Activated CD4-positive, CD25-positive, alpha-beta regulatory T cell treated with anti-CD3 and anti-CD28 coated beads, Interleukin-2, amount 50 U/mL, for 24 hours (primary cell): ENCODE results near the gene GALNT2.

Source experiments
- ATAC-seq, 2 donors: fragments of 150-1000 bp; cut with Tn5 transposase; one replicate each; pipeline ENCODE4 v1.10.0; 2021; ENCODE audit warnings: mild to moderate bottlenecking in 1 of 2, moderate library complexity in 1 of 2

The GALNT2 gene

DNA sequence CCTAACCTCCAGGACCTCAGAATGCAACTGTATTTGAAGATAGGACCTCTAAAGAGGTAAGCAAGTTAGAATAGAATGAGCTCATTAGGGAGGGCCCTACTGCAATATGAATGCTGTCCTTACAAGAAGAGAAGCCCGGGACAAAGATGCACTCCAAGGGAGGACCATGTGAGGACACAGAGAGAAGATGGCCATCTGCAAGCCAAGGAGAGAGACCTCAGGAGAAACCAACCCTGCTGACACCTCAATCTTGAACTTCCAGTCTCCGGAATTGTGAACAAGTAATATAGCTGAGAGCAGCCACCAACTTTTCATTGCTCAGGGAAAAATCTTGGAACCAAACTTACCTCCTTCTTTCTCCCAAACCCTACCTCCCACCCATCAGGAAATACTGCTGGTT, 15.0 kb upstream of the GALNT2 start:
- no peak for ATAC-seq

DNA sequence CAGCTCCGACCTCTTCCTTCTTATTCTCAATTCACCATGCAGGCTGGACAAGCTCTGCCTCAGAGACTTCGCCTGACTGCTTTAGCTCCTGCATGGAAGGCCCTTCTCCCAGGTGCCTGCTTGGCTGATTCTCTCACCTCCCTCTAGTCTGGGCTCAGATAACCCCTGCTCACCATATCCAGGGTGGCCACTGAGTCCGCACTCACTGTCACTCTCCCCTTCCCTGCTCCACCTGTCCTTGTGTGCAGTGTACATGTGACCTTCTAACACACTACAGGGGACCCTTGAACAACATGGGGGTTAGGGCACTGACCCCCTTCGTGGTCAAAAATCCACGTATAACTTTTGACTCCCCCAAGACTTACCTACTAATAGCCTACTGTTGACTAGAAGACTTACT, 14.4 kb upstream of the GALNT2 start:
- no peak for ATAC-seq

DNA sequence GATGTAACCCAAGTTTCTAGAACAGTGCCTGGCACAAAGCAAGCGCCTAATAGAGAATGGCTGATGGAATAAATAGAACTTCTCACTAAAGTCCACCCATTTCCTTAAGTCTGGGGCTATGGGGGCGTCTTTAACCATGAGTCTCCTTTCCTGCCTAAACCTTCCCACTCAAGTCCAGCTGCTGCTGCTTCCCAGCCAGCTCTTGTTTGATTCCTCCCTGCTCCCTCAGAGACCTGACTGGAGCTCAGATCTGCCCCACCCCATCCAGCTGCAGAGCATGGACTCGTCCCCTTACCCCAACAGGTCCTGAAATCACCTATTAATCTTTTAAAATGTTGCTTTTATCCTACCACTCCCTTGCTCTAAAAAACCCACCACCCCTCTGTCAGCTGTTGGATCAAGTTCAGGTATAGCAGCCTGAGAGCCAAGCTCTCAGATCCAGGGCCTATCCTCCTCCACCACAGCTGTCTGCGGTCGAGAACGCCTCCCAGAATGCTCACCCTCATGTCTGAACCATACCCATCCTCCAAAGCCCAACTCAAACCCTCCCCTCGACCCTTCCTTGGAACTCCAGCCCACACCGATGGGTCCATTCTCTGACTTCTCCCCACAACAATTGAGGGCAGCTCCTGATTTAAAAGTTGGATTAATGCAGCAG, 12.8 kb upstream of the GALNT2 start:
- no peak for ATAC-seq

DNA sequence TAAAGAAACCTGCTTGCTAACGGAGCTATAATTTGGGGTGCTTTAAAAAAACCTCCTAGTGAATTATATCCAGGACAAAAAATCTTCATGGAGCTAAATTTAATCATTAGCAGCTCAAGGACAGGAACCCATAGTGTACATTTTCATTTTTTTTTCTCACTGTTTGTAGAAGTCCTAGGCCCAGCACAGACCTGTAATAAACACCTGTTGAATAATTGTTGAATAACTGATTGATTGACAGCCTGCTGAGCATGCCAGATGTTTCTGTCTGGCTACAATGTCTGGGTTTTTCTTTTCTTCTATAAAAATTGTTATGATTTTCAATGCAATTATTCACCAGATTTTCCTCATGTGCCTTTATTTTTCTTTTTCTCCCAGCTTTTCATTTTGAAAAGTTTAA, 10.9 kb upstream of the GALNT2 start:
- ATAC-seq, result no peak

DNA sequence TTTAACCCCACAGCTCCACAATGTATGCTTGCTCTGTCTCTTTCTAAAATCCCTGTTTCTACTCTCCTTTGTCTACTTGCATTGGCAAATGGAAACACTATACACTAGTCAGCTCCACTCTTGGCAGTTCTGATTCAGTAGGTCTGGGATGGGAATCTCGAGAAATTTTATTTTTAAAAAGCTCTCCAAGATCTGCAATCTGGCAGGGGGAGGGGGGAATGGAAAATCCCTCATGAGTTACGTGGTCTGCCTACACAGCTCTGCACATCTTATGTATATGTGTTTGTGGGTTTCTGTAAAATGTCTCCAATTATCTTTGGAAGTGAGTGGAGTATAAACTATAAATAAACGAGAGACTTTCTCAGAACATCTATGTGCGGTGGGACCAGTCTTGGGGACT, 9.9 kb upstream of the GALNT2 start:
- no peak for ATAC-seq

DNA sequence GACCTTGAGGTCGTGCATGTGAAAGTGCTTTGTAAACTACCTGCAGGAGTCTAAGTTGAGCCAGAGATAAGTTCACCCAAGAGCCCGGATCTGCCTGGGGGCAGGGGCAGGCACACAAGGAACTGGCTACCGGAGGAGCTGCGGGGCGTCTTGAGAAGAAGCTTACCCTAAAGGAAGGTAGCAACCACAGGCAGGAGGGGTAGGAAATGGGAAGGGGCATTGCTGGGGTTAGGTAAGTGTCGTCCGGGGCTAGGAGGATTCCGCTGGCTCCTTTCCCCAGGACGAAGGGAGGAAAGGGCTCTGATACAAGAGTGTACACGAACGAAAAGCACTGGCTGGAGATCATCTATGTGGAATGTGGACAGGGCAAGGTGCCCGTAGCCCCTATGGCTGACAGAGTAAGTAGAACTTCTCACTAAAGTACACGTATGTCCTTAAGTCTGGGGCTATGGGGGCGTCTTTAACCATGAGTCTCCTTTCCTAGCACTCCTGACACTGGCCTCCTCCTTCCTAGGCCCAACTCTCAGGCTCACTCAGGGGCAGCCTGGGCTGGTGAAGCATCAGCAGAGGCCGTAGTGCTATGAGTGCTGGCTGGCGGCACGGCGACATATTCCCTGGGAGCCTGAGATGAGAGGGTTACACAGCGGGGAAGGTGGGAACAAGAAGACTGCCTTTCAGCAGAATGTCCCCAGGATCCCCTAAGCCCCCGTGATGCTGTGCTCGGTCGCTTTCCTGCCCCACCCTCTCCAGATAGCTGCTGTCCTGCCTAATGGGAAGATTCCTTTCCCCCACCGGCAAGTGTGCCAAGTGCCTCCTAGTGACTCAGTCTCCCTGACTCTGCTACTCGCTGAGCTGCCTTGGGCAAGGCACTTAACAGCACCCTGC, 9.1 kb upstream of the GALNT2 start:
- no peak for ATAC-seq

DNA sequence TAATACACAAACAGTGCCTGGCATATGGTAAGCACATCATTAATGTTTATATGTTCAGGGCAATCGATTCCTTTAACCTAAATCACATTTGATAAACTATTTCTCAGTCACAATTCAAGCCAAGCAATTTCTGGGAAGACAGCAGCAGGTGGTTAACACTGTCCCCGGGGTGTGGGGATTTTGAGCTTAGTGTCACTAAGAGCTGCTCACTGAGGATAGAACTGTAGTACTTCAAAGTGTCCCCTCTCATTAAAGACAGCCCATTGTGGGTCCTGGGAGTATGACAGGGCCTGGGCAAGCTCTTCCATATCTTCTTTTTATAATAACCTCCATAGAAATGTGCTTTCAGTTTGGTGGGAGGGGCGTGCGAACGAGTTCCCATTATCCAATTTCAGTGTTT, 8.4 kb upstream of the GALNT2 start:
- no peak for ATAC-seq

DNA sequence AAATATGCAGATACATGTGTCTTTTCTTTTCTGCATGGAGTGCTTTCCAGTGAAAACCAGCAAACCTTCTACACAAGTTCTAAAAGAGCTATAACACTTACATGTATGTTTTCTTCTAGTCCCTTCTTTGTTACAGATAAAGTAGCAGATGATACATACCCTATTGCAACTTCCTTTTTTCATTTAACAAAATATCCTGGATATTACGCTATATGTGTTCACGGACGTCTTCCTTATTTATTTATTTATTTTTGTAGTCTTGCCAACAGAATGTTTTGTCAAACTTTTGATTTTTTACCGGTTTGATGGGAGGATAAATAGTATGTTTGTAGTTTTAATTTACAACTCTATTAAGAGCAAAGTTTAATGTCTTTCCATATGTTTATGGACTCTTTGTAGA, 5.2 kb upstream of the GALNT2 start:
- ATAC-seq, result no peak

DNA sequence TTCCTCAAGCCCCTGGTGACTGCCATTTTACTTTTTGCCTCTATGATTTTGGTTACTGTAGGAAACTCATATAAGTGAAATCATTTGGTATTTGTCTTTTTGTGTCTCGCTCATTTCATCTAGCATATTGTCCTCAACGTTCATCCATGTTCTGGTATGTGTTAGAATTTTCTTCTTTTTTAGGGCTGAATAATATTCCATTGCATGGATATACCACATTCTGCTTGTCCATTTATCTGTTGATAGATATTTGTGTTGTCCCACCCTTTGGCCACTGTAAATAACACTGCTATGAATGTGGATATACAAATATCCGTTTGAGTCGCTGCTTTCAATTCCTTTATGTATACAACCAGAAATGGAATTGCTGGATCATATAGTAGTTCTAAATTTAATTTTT, 4.5 kb upstream of the GALNT2 start:
- no peak for ATAC-seq

DNA sequence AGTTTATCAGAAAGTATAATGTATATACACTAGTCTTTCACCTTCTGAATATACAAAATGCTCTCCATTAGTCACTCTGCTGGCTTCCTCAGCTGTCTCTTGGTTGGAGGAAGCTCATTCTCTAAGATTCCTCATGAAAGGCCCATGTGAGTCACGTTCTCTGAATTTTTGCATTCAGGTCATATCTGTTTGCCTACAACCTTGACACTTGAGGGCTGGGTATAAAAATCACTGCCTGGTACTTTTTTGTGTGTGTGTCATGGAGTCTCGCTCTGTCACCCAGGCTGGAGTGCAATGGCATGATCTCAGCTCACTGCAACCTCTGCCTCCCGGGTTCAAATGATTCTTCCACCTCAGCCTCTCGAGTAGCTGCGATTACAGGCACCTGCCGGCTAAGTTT, 2.8 kb upstream of the GALNT2 start:
- no peak for ATAC-seq

DNA sequence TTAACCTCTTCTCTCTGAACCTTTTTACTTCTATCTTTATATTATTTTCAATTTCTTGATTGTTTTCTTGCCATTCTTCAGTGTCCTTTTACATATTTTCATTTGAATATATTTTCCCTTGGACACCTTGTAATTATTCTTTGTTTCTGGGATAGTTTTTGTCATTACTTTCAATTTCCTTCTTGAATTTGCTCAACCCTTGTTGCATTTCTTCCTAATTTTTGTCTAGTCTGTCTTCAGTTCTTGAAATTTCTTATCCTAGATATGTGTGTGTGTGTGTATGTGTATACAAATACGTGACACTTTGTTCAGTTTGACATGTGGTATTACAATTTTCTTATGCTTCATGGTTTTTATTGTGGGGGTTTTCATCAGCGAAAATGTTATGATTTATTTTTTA, 1.9 kb upstream of the GALNT2 start:
- no peak for ATAC-seq

DNA sequence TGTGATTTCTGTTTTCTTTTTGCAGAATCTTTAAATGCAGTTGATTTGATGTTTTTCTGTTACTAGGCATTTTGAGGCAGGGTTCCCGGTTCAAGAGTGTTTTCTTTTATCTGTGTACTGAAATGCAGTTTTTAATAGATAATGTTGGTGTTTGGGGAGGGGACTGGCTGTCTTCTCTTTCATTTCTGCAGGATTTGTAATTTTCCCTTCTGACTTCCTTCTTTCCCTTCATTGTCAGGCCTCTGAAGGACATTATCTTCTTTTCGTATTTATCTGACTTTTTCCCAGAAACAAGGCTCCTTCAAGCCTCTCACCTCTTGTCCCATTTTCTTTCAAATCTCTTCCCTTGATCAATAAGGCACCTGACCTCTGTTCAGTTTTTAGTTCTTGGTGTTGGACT, 1.5 kb upstream of the GALNT2 start:
- ATAC-seq, result no peak

DNA sequence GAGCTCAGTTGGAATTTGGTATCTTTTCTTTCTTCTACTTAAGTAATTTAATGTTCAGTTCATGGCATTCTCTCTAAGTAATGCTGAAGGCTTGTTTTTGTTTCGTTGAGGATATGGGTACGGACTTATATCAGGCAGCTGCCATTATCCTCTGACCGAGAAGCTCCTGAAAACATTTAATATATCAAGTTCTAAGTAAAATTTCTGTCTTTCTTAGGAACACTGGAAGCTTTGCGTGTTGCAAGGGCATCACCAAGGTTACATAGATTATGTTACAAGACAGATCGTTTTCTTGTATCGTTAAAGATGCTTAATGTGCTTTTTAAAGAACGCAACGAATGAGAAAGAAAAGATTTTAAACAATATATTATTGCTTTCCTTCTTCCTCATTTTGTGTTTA, 1.0 kb upstream of the GALNT2 start:
- no peak for ATAC-seq

DNA sequence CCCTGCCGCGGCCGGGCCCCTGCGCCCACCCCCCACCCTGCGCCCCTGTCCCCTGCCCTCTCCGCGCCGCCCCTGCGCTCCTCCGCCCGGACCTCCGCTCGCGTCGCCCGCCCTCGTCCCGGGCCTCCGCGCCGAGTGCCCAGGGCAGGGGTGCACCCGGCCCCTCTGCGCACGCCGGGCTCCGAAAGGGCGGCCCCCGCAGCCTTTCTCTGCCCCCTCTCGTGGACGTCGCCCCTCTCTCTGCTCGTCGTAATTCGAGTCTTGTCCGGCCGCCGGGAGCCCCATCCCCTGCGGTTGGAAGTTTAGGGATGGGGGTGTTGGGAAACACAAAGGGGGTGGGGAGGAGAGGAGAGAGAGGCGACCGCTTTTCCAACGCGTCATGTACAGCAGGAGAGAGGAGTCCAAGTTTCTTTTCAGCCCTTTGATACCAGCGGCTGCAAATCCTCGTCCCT, 407 bp downstream of the GALNT2 start:
- ATAC-seq, result peak; percentile 9 to 12

DNA sequence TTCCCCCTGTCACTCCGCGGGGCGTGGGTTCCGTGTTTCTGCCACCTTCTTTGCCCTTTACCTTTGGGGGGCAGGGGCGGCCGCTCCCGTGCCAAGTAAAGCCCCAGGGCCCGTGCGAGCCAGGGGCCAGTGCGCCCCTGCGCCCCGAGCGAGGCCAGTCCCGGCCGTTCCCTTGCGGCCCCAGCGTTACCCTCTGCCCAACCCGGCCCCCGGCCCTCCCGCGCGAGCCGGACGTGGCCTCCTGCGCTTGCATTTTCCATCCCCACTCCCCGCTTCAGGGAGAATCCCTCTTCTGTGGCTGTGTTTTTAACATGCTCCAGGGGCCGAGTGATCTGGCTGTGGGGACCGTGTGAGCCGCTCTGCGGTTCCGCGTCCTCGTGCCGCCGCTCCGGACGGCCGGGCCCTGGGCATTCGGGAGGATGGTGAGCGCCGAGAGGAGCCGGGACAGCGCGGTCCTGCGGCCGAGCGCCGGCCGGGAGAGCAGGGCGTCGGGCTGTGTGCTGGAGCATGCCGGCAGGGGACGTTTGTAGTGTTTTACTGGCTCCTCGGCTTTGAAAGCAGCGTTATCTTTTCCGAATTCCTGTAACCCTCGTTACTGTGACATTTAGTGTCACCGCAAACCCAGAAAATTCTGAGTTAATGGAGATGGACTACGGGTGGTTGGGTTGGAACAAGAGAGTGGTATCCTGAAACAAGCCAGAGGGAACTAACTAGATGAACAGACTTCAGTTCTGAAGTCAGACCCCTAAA, 1.0 kb downstream of the GALNT2 start:
- ATAC-seq, result no peak

DNA sequence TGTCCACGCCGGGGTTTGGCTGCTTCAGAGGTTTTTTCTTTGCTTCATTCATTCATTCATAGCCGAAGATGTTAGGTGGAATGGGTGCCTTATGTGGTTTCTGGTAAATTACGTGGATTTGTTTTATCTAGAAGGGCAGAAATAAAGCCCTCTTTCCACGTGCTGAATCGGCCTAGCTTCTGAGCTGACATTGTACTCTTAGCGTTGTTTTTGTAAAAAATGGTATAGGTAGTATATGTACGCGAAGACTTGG, 1.5 kb downstream of the GALNT2 start:
- ATAC-seq, result no peak

DNA sequence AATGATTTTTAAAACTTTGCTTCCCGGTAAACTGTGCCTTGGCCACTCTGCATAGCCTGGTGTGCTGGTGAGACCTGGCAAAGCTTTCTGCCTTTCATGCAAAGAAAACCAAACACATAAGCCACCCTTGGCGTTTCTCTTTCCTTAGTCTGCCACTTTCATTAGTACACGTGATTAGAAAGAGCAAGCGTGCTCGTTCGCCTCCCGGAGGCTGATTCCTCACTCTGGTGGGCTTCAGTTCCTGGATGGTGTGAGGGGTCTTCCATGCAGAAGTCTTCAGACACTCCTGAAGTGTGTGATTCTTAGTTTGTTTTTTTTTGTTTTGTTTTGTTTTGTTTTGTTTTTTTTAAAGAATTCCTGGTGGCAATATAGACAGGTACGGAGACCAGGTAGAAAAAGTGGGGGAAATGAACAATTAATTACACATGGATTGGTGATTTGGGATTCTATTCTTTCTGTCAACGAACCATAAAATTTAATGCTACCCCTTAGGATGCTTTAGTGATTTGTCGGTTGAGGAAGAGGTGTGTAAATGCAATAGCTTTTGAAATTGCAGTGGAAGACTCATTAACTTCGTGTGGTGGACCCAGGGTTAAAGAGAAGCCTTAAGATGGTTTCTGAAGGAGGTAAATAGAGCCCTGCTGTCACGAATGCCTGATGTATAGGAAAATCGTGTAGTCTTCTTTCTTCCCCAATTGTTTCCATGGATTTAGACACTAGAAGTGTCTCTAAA, 2.1 kb downstream of the GALNT2 start:
- ATAC-seq, result no peak

DNA sequence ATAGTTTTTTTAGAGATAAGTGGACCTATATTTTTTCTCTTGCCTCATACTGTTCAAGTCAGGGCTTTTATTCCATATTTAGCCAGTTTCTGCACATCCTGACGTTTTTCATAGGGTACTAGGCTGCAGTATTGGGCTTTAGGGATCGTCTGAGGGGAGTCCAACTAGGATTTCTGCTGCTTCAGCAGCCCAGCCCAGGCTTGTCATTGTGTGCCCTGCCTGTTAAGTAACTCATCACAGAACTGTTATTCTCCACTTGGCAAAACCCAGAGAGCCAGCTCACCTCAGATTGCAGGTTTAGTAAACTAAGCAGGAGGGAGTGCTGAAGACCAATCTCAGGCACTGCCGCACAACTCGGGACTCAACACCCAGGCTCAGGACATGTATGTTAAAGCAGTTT, 2.8 kb downstream of the GALNT2 start:
- no peak for ATAC-seq

DNA sequence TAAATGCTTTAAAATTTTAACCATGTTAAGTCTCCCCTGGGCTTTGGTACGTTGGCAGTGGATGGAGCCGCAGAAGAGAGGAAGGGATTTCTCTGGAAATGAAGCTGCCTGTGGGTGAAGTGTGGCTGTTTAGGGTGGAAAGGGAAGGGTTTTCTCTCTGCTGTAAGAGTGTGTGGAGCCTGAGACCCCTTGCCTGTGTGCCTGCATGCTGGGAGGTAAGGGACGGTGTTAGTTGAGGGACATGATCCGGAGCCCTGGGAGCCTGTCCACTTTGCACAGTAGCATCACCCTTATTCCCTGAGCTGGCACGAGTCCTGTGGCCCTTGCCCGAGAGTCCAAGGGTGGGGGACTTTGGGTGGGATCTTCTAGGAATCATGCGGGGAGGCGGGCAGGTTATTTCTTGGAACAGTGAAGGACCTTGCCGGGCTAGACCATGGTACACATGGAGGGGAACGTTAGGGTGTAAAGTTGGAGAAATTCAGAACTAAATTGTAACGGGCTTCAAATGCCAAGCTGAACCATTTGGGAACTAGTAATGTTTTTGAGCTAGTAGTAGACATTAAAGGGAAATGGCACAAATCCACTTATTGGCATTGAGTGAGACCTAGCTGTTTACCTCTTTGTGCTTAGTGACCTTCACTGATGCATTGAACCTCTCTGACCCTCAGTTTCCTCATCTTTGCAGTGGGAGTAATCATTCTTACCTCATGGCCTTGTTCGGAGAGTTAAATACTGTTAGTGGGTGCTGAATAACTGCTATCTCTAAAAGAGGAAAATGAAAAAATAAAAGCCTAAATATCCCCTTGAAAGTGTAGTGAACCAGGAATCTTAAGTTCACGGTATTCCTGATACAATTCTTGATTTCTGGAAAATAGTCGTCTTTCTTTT, 3.5 kb downstream of the GALNT2 start:
- ATAC-seq, result no peak

DNA sequence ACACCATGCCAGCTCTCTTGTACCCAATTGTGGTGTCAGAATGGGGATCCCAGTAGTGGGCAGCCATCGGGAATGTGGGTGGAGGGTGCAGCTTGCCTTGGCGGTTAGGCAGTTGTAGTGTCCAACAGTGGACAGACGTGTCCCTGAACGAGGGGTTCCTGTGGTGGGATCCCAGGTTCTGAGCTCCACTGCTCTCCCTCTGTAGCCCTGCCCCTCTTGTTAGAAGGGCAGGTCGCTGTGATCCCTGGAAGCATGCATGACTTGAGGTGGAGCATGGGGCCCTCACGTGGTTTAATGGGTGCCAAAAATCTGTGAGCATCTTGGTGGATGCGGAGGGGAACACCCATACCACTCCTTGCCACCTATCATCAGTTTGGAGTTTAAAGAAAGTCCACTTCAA, 4.3 kb downstream of the GALNT2 start:
- no peak for ATAC-seq

DNA sequence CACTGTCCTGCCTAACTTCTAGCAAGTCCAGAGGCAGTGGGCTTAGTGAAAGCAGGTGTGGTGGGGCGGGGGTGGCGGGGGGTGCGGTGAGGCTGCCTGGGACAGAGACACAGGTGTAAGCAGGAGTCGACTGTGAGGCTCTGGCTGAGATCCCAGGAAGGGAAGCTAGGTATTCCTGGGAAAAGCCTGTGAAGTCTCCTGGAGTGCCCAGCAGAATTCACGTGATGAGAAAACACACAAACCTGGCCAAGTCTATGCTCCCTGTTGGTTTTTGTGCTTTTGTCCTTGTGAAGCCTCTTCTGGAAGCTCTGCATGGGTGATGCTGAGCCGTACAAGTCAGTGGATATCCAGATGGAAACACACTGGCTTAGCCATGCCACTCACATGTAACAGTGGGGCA, 5.3 kb downstream of the GALNT2 start:
- ATAC-seq, result no peak

DNA sequence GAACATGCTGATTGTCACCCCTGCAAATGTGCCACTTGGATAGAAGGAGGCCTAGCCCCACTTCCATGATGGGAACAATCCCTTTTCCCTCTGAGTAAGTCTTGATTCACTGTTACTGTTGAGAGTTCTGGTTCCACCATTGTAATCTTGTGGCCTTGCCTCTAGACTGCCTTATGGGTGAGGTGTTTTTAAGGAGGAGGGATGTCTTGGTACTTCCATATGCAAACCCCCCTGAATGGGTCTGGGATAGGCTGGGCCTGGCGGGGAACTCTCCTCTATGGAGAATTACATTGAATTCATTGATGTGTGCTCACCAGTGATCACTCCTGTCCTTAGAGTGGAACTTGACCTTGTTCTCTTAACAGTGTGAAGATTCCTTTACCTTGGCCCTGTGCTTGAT, 5.8 kb downstream of the GALNT2 start:
- ATAC-seq, result no peak
